Measurements from ENCODE around the gene DDOST.
"Not testable (repeated sequence)": the region's sequence is repeated elsewhere in the genome, so short reads cannot be mapped to it uniquely, and the experiment has no call there.

Gene DDOST

DNA sequence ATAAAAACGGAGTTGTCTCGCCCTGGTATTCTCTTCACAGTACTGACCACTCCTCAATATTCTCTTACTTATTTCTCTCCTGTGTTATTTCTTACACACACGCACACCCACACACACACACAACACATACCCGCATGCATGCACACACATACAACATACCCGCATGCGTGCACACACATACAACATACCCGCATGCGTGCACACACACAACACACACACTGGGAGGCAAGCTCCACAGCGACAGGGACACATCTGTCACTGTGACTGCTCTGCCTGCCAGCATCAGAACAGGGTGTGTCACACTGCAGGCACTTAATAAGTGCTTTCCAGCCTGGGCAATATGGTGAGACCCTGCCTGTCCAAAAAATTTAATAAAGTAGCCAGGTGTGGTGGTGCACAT, 20.8 kb upstream of the DDOST start:
- Histone ChIP-seq H3K23ac (ENCODE audit: low read length in 2 of 2) (no peak overlapping the region), H2BK12ac (ENCODE audit: low read length in 2 of 2) (no peak overlapping the region), H3K27ac (ENCODE audit: low read length, poor library complexity, severe bottlenecking) (no peak overlapping the region), H3K18ac (ENCODE audit: low read depth in 1 of 2, low read length in 2 of 2) (no peak overlapping the region), H3K4me2 (ENCODE audit: low read length, poor library complexity, severe bottlenecking) (no peak overlapping the region), H3K4me1 (ENCODE audit: control insufficient read depth, insufficient read depth, low read depth, low read length) (no peaks in the 10 kb centered on the region), H2BK15ac (ENCODE audit: low read depth, poor library complexity, severe bottlenecking) (no peak overlapping the region), H2BK5ac (ENCODE audit: low read depth, low read length, poor library complexity, severe bottlenecking) (no peak overlapping the region), H3K4me3 (ENCODE audit: insufficient read depth in 1 of 2, low read depth in 1 of 2, low read length in 2 of 2) (no peak overlapping the region), H3K4ac (ENCODE audit: low read depth in 1 of 2, low read length in 2 of 2) (no peak overlapping the region), H3K36me3 (ENCODE audit: control insufficient read depth in 1 of 2, insufficient read depth in 2 of 2, low read depth in 1 of 2, low read length in 2 of 2) (peaks cover 0 to 5% of the 10 kb centered on the region in 2 experiments), H3K79me1 (replicated peaks; ENCODE audit: low read length, poor library complexity, severe bottlenecking) (no peaks in the 10 kb centered on the region), H3K27me3 (ENCODE audit: control insufficient read depth in 1 of 2, insufficient read depth in 1 of 2, low read length in 2 of 2) (peaks cover 0 to 8% of the 10 kb centered on the region in 2 experiments), H2AFZ (ENCODE audit: low read depth, low read length) (no peak overlapping the region), H4K91ac (ENCODE audit: low read length) (no peak overlapping the region), H3K9ac (ENCODE audit: low read length) (no peak overlapping the region), H2BK120ac (ENCODE audit: low read depth, low read length) (no peak overlapping the region), H3K14ac (ENCODE audit: low read length in 2 of 2) (no peak overlapping the region), H4K8ac (ENCODE audit: low read length) (no peak overlapping the region), H2AK5ac (ENCODE audit: low read length, severe bottlenecking) (no peak overlapping the region), H3K9me3 (ENCODE audit: control insufficient read depth, low read length) (no peaks in the 10 kb centered on the region)
- WGBS: 98% methylated on average over 9 of the region's 9 CpGs
- DNase-seq: no peak

DNA sequence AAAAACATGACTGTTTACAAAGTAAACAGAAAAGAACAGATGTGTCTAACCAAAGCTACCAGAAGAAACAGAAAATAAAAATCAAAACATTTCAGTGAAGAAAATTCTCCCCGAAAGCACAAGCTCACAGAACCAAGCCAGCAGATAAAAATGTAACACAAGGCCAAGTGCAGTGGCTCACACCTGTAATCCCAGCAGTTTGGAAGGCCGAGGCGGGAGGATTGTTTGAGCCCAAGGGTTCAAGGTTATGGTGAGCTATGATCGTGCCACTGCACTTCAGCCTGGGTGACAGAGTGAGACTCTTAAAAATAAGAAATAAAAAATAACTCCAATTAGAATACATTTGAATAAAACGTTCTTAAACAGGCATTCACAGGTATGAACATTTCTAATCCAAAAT, 19.1 kb upstream of the DDOST start:
- H3K4me2 ChIP-seq (ENCODE audit: low read length, poor library complexity, severe bottlenecking): no peak overlapping the region
- 96% methylated on average over 3 of the region's 5 CpGs for WGBS

DNA sequence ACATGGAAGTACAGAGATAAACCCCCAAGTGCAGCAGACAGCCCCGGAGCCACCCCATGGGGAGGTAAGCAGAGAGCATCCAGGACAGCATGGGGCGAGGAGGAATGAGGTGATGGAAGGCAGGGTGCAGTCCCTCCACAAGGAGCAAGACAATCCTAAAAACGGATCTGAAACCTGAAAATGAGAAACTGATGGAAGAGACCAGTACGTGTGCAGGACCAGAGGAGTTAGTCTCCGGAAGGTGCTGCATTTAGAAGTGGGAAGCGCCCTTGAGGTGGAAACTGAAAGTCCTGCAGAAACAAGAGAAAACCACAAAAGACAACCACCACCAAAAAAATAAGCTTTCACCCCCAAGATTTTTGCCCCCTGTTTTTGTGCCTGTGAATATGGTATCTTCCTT, 17.4 kb upstream of the DDOST start:
- Histone ChIP-seq H3K4me3 (ENCODE audit: insufficient read depth in 1 of 2, low read depth in 1 of 2, low read length in 2 of 2) (no peak overlapping the region), H4K91ac (ENCODE audit: low read length) (no peak overlapping the region), H2BK120ac (ENCODE audit: low read depth, low read length) (no peak overlapping the region), H3K4me2 (ENCODE audit: low read length, poor library complexity, severe bottlenecking) (no peak overlapping the region), H2BK5ac (ENCODE audit: low read depth, low read length, poor library complexity, severe bottlenecking) (no peak overlapping the region), H2AK5ac (ENCODE audit: low read length, severe bottlenecking) (no peak overlapping the region), H3K14ac (ENCODE audit: low read length in 2 of 2) (no peak overlapping the region), H3K4ac (ENCODE audit: low read depth in 1 of 2, low read length in 2 of 2) (no peak overlapping the region), H3K36me3 (ENCODE audit: control insufficient read depth in 1 of 2, insufficient read depth in 2 of 2, low read depth in 1 of 2, low read length in 2 of 2) (no peaks in the 10 kb centered on the region), H4K8ac (ENCODE audit: low read length) (no peak overlapping the region), H3K9ac (ENCODE audit: low read length) (no peak overlapping the region), H3K79me1 (replicated peaks; ENCODE audit: low read length, poor library complexity, severe bottlenecking) (no peaks in the 10 kb centered on the region), H3K27ac (ENCODE audit: low read length, poor library complexity, severe bottlenecking) (no peak overlapping the region), H3K23ac (ENCODE audit: low read length in 2 of 2) (no peak overlapping the region), H3K4me1 (ENCODE audit: control insufficient read depth, insufficient read depth, low read depth, low read length) (no peaks in the 10 kb centered on the region), H2BK15ac (ENCODE audit: low read depth, poor library complexity, severe bottlenecking) (no peak overlapping the region), H3K9me3 (ENCODE audit: control insufficient read depth, low read length) (no peaks in the 10 kb centered on the region), H3K27me3 (ENCODE audit: control insufficient read depth in 1 of 2, insufficient read depth in 1 of 2, low read length in 2 of 2) (peaks cover 0 to 5% of the 10 kb centered on the region in 2 experiments), H3K18ac (ENCODE audit: low read depth in 1 of 2, low read length in 2 of 2) (no peak overlapping the region), H2AFZ (ENCODE audit: low read depth, low read length) (no peak overlapping the region), H2BK12ac (ENCODE audit: low read length in 2 of 2) (no peak overlapping the region)
- DNase-seq: no peak
- WGBS: 83% methylated on average over 5 of the region's 6 CpGs

More for the DNA sequence above, 19.1 kb upstream of the DDOST start:
- peaks cover 0 to 5% of the 10 kb centered on the region in 2 experiments for H3K36me3 ChIP-seq (ENCODE audit: control insufficient read depth in 1 of 2, insufficient read depth in 2 of 2, low read depth in 1 of 2, low read length in 2 of 2)
- H3K4me1 ChIP-seq (ENCODE audit: control insufficient read depth, insufficient read depth, low read depth, low read length): no peaks in the 10 kb centered on the region
- H3K4me3 ChIP-seq (ENCODE audit: insufficient read depth in 1 of 2, low read depth in 1 of 2, low read length in 2 of 2): no peak overlapping the region
- H2BK120ac ChIP-seq (ENCODE audit: low read depth, low read length): no peak overlapping the region
- H2BK12ac ChIP-seq (ENCODE audit: low read length in 2 of 2): no peak overlapping the region
- H3K27ac ChIP-seq (ENCODE audit: low read length, poor library complexity, severe bottlenecking): no peak overlapping the region
- H3K4ac ChIP-seq (ENCODE audit: low read depth in 1 of 2, low read length in 2 of 2): no peak overlapping the region
- H3K79me1 ChIP-seq (replicated peaks; ENCODE audit: low read length, poor library complexity, severe bottlenecking): no peaks in the 10 kb centered on the region
- no peak overlapping the region for H2BK5ac ChIP-seq (ENCODE audit: low read depth, low read length, poor library complexity, severe bottlenecking)
- no peak overlapping the region for H3K14ac ChIP-seq (ENCODE audit: low read length in 2 of 2)
- H4K91ac ChIP-seq (ENCODE audit: low read length): no peak overlapping the region
- no peak overlapping the region for H2BK15ac ChIP-seq (ENCODE audit: low read depth, poor library complexity, severe bottlenecking)
- no peak overlapping the region for H2AFZ ChIP-seq (ENCODE audit: low read depth, low read length)
- peaks cover 0 to 8% of the 10 kb centered on the region in 2 experiments for H3K27me3 ChIP-seq (ENCODE audit: control insufficient read depth in 1 of 2, insufficient read depth in 1 of 2, low read length in 2 of 2)
- no peak for DNase-seq
- H3K9me3 ChIP-seq (ENCODE audit: control insufficient read depth, low read length): no peaks in the 10 kb centered on the region
- H3K23ac ChIP-seq (ENCODE audit: low read length in 2 of 2): no peak overlapping the region
- H3K18ac ChIP-seq (ENCODE audit: low read depth in 1 of 2, low read length in 2 of 2): no peak overlapping the region
- H3K9ac ChIP-seq (ENCODE audit: low read length): no peak overlapping the region
- H4K8ac ChIP-seq (ENCODE audit: low read length): no peak overlapping the region
- H2AK5ac ChIP-seq (ENCODE audit: low read length, severe bottlenecking): no peak overlapping the region

DNA sequence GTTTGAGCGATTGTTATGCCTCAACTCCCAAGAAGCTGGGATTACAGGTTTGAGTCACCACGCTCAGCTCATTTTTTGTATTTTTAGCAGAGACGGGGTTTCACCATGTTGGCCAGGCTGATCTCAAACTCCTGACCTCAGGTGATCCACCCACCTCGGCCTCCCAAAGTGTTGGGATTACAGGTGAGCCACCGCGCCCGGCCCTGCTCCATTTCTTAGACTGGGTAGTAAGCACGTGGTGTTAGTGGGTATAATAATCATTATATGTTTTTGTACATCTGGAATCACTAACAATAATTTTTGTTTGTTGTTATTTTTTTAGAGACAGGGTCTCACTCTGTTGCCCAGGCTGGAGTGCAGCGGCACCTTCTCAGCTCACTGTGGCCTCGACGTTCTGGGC, 12.5 kb upstream of the DDOST start:
- H3K4ac ChIP-seq (ENCODE audit: low read depth in 1 of 2, low read length in 2 of 2); H4K91ac ChIP-seq (ENCODE audit: low read length); H2BK120ac ChIP-seq (ENCODE audit: low read depth, low read length); H3K27ac ChIP-seq (ENCODE audit: low read length, poor library complexity, severe bottlenecking); H3K4me3 ChIP-seq (ENCODE audit: insufficient read depth in 1 of 2, low read depth in 1 of 2, low read length in 2 of 2); H3K9ac ChIP-seq (ENCODE audit: low read length); H3K36me3 ChIP-seq (ENCODE audit: control insufficient read depth in 1 of 2, insufficient read depth in 2 of 2, low read depth in 1 of 2, low read length in 2 of 2); H2BK15ac ChIP-seq (ENCODE audit: low read depth, poor library complexity, severe bottlenecking); H3K14ac ChIP-seq (ENCODE audit: low read length in 2 of 2); H3K18ac ChIP-seq (ENCODE audit: low read depth in 1 of 2, low read length in 2 of 2); H3K4me2 ChIP-seq (ENCODE audit: low read length, poor library complexity, severe bottlenecking); DNase-seq; H3K9me3 ChIP-seq (ENCODE audit: control insufficient read depth, low read length); H4K8ac ChIP-seq (ENCODE audit: low read length); H3K23ac ChIP-seq (ENCODE audit: low read length in 2 of 2); H2AFZ ChIP-seq (ENCODE audit: low read depth, low read length); H2BK12ac ChIP-seq (ENCODE audit: low read length in 2 of 2); H2AK5ac ChIP-seq (ENCODE audit: low read length, severe bottlenecking); H3K79me1 ChIP-seq (replicated peaks; ENCODE audit: low read length, poor library complexity, severe bottlenecking); H2BK5ac ChIP-seq (ENCODE audit: low read depth, low read length, poor library complexity, severe bottlenecking); H3K4me1 ChIP-seq (ENCODE audit: control insufficient read depth, insufficient read depth, low read depth, low read length): not testable (repeated sequence)
- WGBS: 96% methylated on average over 6 of the region's 11 CpGs
- peaks cover 0 to 10% of the 10 kb centered on the region in 2 experiments for H3K27me3 ChIP-seq (ENCODE audit: control insufficient read depth in 1 of 2, insufficient read depth in 1 of 2, low read length in 2 of 2)
